HG02588 (cell line): ENCODE data around the gene IER3.

Source experiments
- ATAC-seq: cut with Tn5 transposase; IDR thresholded peaks from one replicate; pipeline ENCODE4 v1.9.1; 2021; ENCODE audit warnings: mild to moderate bottlenecking, moderate library complexity; ENCODE audit not compliant: unreplicated experiment

Gene IER3, protein sequence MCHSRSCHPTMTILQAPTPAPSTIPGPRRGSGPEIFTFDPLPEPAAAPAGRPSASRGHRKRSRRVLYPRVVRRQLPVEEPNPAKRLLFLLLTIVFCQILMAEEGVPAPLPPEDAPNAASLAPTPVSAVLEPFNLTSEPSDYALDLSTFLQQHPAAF

GRCh38 chr6:30744054-30744805 is at the start of gene IER3:
Gene IER3, minus strand, starts transcription at chr6:30744547. Its CDS starts 29 bp downstream, at chr6:30744518.
- no peak for ATAC-seq

- ATAC-seq = no peak
Measured at GRCh38 chr6:30793521-30794194, 49.3 kb upstream of the IER3 start.

- ATAC-seq = no peak
Measured at GRCh38 chr6:30792786-30793185, 48.4 kb upstream of the IER3 start.

- ATAC-seq = no peak
Measured at GRCh38 chr6:30790724-30791383, 46.5 kb upstream of the IER3 start.

GRCh38 chr6:30789606-30790005 is 45.3 kb upstream of the IER3 start:
- no peak for ATAC-seq

DNA sequence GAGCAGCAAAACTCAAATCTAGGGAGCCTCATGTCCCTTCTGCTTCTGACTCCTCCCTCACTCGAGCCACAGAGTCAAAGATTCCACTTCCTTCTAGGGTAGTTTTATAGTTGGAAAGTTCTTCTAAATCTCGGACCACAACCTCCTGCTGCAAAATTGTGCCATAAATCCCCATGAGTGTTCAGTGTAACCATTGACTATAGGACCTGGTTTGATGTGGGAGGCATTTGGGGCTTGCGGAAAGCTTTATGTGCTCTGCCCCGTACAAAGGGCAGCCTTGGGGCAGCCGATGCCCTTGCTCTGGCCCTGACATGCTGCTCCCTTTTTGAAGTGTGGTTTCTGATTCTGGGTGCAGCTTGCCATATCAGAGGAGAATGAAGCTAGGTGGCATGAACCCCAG is 43.6 kb upstream of the IER3 start:
- ATAC-seq = no peak

- ATAC-seq = no peak
Measured at GRCh38 chr6:30782425-30783014, 38.2 kb upstream of the IER3 start.

- ATAC-seq = no peak
Measured at GRCh38 chr6:30781743-30782424, 37.5 kb upstream of the IER3 start.

DNA sequence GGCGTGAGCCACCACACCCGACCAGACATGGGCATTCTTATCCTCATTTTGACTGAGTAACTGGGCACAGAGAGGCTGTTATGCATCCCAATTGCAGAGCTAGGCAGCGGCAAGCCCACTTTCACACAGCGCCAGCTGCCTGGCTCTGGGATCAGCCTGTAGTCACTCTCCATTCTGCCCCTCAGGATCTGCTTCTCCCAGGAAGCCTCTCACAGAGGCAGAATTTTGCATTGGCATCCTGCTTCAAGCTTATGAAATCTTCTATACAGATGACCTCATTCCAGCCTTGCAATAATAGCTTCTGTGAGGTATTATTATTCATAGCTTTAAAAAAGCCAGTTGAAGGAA is 37.0 kb upstream of the IER3 start:
- no peak for ATAC-seq

DNA sequence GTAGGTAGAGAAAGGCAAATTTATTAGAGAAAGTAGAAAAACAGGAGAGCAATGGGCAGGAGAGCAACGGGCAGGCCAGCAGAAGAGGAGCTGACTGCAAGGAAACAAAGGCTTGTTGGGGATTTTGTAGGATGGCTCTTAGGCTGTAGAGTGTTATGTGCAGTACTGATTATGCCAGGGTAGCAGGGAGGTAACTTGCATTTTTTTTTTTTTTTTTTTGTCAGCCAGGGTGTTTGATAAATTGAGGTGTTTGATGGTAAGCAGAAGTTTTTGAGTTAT is 36.2 kb upstream of the IER3 start:
- no peak for ATAC-seq

DNA sequence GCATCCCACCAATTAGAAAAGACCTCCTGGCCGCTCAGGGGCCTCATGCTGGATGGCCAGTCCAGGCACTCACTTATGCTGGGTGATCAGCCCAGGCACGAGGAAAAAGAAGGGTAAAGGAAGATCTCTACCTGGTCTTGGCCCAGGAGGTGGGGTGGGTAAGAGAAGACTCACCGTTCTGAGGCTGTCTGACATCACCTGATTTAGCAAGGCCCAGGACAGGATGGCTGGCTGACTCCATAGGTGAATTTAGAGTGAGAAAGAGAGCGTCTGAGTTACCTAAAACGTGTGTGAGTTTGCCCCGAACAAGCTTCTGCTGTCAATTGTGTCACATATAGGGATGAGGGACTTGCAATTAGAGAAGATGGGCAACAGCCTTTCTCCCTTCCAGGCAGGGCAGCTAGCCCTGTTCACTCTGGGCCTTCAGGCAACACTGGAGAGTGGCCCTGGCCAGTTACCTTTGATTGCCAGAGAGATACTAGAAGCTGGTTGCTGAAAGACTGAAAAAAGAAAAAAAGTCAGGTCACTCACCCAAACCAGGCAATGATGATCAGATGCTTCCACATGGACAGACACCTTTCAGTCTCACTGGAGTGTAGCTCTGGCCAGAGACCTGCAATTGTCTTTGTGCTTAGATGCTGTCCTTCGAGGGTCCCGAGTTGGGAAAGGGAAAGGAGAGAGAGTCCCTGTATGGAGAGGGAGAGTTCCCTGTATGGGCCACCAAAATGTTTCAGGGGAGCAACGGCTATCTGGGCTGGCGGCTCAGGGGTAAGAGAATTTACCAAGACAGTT is 35.7 kb upstream of the IER3 start:
- ATAC-seq = no peak

DNA sequence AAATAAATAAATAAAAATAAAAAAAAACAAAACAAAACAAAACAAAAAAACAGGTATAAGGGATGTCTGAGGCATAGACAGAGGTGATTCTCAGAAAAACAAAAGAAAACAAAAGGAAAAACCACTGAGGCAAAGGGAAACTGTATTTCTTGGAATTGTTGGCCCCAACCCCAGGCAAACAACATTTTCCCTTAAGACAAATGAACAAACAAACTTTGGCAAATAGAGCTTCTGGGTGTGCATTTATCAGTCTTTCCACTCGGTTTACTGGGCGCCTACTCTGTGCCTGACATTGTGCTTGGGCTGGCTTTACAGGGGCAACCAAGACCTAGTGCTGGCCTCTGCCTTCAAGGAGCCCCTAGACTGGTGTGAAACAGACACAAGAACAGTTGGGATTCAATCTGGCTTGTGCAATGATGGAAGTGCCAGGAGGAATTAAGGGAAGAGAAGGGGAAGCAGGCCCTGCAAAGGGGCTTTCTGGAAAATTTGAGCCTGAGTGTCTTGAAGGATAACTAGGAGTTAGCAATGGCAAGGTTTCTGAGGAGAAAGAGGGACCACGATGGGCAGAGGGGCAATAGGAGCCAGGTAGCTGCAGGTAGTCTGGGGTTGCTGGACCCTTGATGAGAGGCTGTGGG is 33.8 kb upstream of the IER3 start:
- no peak for ATAC-seq

GRCh38 chr6:30777155-30777485 is 32.8 kb upstream of the IER3 start:
- ATAC-seq = no peak

GRCh38 chr6:30776390-30777154 is 32.2 kb upstream of the IER3 start:
- ATAC-seq = no peak

DNA sequence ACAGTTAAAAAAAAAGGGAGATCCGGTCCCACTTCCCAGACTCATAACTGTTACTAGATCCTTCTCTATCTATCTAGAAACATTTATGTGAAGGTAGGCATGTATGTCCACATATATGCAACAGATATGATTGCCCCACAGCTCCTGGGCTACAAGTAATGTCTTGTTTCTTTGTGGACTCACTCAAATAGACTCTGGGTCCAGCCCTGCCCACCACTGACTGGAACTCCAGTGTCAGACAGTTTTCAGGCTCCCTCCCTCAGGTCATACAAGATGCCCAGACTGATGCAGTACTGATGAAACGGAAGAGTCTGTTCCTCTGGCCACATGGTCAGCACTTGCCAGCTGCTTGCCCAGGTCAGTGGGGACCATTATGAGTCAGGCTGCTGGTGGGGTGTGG is 30.8 kb upstream of the IER3 start:
- ATAC-seq = no peak

DNA sequence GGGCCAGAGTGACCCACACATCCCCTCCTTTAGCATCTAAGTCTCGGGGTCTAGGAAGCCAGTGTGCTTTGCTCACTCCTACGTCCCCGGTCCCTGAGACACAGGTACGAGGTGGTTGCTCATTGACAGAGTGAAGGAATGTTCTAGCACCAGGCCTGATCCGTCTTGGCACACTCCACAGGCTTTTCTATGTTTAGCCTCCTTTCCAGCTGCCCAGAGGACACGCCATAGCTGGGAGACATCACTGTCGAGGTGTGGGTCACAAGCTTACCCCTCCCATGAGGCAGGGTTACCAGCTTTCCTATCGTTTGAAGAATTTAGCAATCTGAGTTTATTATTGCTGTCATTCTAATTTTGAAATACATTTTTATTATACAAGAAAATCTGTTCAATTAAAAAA is 30.4 kb upstream of the IER3 start:
- no peak for ATAC-seq

GRCh38 chr6:30770592-30770991 is 26.2 kb upstream of the IER3 start:
- no peak for ATAC-seq

DNA sequence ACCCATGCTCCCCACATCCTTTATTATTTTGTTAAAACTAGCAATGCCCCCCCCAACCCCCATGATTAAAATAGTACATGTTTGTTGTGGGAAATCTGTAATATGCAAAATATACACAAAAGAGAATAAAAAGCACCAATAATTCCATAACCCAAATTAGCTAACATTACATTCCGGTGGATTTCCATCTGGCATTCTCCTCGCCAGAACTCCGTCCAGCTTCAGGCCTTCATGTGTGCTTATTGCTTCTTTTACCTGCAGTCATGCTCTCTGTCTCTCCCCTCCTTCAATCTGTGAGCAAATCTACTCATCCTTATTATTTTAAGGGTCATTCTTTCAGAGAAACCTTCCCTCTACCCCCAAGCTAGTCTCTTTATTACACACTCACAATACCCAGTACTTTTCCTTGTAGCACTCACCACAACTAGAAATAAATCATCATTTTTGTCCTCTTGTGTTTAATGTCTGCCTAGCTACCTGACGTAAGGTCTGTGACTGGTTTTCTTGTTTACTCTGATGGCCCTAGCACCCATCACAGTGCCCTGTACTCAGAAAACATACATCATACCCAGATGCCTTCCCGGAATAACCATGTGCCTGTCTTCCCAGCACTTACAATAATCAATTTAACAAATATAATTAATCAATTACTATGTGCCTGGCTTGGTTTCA is 25.6 kb upstream of the IER3 start:
- no peak for ATAC-seq
